ENCODE data around the gene SELENOK.

- TF ChIP-seq CTCF (IDR thresholded peaks at IDR 0.05; ENCODE audit: low read length): no peak
- TF ChIP-seq EZH2 (optimal IDR thresholded peaks at IDR 0.05; ENCODE audit: low read depth, low read length): no peak
Measured at GRCh38 chr3:53860196-53860595, 31.5 kb downstream of the SELENOK start.

Data from MM.1S (cell line).